Pons (tissue), 1 donor: ENCODE data around the gene GTPBP1.

Experiments used
- DNase-seq: peaks from one replicate; pipeline ENCODE4 v3.0.0-alpha.2; 2016; ENCODE audit warnings: low spot score

The GTPBP1 gene

DNA sequence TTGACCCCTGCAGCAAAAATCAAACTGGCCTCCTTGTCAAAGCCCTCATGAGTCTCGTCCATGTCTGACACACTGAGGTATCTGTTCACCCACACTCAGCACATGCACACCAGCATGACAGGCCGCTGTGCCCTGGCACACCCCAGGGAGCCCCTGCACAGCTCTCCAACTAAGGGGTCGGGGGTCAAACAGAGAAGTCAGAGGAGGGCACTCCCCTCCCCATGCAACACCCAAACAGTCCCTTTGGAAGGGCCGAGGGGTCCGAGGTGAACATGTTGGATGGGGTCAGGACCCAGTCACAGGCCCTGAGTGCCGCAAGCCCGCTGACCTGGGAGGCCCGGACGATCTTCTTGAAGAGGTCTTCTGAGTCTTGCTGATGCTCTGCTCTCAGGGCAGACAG is 35.4 kb downstream of the GTPBP1 start:
- DNase-seq: no peak

DNA sequence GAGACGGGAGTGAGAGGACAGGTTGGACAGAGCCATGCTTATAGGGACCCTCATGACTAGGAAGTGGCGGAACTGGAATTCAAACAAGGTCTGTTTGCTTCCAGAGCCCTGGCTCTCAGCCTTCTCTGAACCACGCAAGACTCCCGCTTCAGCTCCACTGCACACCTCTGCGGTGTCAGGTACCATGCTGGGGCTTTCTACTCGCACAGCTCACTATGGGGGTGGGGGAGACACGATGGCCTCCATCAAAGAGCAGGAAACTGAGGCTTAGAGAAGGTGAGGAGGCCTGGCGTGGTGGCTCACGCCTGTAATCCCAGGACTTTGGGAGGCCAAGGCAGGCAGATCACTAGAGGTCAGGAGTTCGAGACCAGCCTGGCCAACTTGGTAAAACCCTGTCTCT is 35.8 kb downstream of the GTPBP1 start:
- no peak for DNase-seq

DNA sequence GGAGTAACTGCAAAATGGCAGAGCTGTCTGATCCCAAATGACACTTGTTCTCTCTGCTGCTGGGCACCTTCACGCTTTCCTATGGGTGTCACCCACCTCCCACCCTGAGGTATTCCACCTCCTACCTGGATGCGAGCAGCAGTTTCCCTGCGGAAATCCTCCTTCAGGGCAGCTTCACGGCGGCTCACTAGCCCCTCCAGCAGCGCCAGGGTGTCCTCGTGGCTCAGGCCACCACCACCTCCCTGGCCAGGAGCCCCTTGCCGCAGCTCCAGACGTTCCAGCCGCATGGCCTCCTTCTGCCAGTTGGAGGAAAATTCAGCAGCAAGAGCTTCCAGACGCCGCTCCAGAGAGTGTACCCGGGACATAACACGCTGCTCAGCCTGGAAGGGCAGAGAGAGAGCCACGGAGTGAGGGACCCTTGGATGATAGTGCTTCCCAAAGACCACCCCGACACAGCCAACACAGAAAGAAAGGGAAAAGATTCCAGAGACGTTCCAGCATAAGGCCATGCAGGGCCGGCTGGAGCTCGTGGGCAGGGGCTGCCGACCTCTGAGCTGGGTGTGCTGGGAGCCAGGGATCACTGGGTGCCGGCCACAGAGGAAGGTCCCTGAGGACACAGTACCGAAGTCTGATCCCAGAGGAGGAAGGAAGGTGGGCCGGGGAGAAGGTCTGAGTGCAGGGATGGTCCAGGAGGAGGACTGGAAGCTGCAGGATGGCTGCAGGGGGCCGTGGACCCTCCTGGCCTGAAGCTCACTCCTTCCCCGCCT is 36.6 kb downstream of the GTPBP1 start:
- no peak for DNase-seq

DNA sequence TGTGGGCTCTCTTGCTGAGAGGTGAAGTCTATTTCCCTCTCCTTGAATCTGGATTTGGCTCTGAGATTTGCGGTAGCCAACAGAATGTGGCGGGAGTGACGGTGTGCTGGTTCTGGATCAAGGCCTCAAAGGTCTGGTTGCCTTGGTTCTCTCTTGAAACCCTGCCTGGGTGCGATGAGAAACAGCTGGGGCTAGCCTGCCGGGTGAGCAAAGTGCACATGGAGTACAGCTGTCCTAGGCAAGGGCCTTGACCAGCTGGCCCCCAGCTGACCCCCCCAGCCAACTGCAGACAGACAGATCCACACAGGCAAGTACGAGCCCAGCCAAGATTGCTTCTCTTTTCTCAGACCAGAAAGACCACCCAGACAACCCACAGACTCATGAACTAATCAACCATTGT is 39.2 kb downstream of the GTPBP1 start:
- no peak for DNase-seq

DNA sequence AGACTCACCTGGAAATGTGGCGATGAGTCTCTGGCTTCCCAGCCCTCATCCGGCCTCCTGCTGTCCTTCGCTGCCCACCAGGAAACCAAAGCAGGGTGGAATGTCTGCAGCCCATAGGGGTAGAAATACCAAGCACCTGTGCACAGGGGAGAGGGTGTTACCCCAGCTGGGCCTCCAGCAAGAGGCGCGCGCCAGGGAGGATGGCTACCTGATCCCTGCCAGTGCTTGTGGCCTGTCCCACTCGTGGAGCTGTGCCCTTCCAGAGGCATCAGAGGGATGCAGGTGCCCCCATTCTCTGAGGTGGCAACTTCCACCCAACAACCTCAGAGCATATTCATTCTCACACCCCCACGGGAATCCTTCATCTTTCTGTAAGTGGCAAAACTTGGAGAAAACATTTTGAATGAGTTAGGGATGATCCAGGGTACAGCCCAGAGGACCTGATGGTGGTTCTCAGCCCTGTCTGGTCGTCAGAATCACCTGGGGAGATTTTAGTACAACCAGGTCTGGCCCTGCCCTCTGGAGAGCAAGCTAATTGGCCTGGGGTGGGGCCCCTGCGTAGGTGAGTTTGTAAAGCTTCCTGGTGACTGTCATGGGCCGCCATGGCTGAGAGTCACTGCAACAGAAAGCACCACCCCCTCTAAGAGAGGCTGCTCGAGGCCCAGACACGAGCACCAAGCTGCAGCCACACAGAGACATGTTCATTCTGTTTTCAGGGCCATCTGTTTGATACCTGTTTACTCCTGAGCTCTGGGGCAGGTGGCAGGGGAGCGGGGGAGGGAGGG is 40.1 kb downstream of the GTPBP1 start:
- DNase-seq: no peak

DNA sequence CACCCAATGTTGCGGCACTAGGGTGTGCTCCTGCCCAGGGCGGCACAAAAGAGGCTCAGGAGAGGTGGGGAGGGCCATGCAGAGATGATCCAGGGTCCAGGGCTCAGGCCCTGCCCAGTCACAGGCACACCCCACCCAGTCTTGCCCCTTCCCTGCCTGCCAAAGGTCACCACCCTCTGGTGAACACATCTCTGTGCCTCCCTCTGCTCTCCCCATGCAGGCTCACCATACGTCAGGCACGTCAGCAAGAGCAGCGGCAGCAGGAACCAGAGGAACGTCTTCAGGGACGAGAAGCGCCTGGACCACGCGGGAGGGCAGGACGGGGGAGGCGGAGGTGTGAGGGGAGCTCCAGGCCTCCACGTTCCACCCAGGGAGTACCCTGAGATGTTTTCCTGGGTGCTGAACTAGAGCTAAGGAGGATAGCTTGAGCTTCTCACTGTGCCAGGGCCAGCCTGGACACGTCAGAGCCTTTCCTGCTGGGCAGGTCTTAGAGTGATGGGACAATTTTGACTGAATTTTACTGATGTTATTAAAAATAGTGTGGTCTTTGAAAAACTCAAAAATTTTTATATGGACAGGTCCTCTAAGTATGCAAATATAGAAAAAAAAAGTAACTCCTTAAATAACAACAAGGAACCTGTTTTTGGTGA is 42.9 kb downstream of the GTPBP1 start:
- DNase-seq: no peak

DNA sequence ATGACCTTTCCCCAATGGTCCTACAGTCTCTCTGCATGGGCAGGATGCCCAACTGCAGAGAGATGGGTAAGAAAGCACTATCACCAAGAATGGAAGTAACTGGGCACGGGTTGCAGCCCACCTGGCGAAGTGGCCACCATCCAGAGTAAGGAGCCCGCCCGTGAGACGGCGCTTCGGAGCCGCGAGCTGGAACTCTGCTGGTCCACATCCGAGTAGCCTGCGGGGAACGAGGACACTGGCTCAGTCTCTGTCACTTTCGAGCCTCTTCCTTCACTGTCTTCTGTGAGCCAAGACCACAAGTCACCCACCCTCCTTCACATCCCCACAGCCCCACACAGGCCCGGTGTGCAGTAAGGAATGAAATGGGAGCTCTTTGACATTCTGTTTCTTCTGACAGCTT is 44.4 kb downstream of the GTPBP1 start:
- no peak for DNase-seq

DNA sequence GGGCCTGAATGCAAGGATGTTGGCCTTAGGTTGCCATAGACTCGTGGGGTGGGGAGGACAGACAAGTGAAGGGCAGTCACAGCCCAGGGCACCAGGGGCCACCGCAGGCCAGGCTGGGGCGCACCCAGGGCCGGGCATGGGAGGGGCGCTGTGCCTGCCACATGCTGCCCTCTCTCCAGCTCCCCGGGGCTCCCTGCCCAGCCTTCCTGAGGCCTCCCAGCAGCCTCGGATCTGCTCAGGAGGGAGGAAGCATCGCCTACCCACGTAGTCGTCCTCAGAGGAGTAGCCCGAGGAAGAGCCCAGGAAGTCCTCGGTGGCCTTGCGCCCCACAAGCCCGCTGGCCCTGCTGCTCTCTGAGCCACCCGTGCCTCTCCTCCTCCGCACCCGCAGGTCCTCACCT is 44.9 kb downstream of the GTPBP1 start:
- no peak for DNase-seq

DNA sequence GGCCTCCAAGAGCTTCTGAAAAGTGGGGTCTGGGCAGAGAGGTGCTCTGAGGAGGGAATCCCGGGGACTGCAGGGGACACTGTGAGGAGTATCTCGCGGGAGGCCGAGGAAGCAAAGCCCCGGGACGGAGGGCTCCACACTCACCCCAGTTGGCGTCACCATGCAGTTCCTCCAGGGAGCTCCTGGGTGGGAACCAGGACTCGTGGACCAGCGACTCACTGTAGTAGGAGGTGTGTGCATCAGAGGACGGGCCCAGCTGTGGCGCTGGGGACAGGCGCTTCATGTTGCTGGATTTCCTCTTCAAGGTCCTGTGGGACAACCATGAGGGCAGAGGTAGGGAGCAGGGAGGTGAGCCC is 45.3 kb downstream of the GTPBP1 start:
- DNase-seq: no peak

DNA sequence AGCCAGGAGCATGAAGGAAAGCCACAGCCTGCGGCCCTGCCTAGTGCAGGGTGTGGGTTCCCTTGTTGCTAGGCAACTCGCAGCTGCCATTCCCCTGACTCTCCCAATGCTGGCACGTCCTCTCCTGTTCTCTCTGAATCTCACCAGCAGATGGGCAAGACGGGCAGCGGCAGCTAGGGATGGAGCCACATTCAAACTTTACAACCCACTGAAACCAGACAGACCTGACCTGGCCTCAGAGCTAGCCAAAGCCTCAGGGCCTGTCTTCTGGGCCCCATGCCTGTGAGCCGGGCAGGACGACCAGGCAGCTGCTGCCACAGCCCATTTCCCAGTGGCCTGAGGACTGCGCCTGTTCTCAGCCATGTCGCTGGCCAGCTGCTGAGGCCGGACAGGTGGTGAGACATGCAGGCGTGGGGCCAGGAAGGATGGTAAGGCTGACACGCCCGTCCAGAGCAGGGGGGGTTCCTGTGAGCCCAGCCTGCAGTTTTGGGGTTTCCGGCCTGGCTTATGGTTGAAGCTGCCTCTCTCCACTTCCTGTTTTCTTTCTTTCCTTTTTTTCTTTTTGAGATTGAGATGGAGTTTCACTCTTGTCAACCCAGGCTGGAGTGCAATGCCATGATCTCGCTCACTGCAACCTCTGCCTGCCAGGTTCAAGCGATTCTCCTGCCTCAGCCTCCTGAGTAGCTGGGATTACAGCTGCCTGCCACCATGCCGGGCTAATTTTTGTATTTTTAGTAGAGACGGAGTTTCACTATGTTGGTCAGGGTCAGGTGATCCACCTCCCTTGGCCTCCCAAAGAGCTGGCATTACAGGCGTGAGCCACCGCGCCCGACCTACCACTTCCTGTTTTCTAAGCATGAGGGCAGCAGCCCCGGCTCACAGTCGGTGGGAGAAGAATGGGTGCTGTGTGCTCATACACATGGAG is 45.9 kb downstream of the GTPBP1 start:
- peak; percentile 34 for DNase-seq

DNA sequence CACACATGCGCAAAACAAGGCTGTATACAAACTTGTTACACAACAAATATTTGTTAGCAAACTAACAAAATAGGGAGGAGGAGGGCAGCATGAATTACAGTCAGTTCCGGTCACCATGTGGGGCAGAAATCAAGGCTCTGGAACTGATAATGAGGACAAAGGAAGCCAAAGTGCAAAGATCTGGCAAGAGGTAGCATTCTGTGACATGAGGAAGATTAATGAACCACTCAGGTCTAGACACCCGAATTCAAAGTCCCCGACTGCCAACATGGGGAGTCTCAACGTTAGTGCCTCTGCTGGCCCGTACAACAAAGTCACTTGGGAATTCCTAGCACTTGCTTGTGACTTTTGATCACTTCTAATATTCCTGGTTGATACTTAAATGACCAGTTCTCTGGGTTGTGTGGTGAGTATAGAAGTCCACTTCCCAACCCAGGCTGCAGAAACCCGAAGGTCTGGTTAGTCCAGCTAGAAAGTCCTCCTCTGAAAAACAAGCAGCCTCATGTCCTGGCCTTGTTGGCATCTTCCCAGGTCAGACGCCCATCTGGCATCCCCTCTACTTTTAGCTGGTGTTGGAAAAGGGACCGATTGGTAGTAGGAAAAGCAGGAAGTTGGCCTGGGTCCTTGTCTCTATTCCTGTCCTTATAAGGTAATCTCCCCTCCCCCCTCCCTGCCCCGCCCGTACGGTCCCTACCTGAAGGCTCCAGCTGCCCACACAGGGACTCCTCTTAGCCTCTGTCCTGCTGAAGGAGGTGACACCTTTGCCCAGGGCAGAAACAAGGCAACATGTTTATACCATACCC is 48.4 kb downstream of the GTPBP1 start:
- DNase-seq: peak; percentile 78

DNA sequence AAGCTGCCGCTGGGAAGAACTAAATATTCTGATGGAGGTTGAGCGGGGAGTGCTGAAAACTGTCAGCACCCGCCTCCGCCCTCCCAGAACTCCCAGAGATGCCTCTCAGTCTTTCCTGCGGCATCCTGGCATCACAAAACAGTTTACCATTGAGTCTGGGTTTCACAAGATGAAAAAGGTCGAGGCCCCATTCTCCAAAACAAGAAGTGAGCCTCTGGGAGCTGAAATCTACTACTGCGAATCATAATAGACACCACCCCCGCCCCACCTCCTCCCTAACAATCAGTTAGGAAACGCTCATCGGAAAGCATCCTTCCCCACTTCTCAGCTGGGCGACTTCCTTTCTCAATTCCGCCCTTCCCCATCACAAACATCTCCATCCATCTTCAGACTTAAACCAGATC is 49.0 kb downstream of the GTPBP1 start:
- peak; percentile 71 for DNase-seq

DNA sequence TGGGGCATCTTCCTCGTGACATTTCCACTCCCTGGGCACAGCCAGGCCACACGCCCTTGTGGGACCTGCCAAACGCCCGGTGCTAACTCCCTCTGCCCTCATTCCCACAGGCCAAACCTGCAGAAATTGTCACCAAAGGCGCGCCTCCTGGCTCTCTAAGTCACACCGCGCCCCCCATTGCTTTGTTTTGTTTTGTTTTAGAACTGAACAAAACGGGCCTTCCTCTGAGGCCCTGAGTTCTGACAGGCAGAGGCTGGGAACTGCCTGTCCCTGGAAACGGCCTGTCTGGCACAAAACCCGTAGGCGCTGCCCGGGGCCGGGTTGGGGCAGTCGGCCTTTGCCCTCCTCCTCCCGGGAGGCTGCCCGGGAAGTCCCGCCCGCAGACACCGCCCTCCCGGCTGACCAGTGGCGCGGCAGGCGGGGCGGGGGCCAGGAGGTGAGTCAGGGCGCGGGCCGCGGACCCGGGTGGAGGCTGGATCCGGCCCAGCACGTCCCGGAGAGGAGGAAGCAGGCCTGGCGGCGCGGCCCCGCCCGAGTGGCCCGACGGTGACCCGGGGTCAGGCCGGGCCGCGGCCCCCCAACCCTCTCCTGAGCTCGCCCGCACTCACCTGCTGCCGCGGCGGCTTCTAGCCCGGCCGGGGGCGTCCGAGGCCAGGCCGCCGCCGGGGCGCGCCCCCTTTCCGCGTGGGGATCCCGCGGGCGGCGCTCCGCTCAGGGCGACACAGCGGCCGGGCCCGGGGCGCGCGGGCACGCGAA is 49.6 kb downstream of the GTPBP1 start:
- peak; percentile 76 for DNase-seq

DNA sequence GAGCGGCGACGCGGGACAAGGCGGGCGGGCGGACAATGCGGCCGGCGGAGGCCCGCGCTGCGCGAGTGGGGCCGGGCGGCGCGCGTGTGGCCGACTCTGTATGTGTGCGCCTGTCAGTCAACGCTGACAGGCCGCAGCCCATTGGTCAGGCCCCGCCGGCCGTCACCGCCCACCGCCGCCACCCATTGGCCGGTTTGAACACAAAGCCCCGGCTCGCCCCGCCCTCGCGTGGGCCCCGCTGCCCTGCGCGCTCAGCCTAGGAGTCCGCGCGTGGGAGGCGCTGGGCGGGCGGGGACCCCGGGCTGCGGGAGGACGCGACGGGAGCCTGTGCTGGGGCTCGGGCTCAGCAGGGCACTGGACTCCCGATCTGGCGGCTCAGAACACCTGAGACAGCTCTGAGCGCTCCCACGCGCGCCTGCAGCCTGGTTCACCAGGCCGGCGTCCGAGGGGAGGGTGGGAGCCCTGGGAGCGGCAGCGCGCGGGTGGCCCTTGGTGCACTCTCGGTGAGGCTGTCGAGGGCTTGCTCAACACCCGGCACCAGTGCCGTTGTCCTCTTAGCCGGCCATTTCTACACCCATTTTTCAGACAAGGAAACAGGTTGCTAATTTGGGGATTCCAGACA is 50.3 kb downstream of the GTPBP1 start, which contains the start of gene SUN2:
Gene SUN2, minus strand, starts transcription at position 88 of the 622 bp plus-strand sequence. CDS start 3,370 bp downstream, outside the sequence.
- peak; percentile 95 for DNase-seq

DNA sequence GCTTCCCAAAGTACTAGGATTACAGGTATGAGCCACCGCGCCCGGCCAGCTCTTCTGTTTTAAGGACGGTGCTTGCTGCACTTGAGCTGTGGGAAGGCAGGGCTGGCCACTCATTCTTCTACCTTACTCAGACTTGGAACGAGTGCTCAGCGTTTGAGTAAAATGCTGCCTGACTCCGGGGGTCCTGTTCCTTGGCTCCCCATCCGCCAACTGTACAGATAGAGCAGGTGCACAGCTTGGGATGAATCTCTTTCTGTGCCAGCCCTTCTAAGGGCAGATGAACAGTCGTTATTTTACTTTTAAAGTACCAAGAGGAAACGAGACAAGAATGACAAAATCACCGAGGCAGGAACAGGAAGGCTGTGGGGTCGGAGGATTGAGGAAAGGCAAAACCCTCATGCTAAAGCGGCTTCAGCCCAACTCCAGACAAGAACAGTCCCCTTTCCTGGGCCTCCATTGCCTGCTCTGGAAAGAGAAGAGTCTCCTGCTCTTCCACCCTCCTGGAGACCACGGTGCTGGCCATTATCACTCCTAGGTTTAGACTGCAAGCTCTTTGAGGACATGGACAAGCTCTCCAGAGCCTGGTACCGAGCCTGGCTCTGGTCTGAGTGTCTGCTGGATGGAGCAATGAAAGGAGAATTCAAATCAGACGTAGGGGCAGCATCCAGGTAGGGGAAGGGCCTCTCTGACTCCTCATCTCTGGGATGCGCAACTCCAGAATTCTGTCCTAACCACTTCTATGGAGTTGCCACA is 51.1 kb downstream of the GTPBP1 start:
- DNase-seq: peak; percentile 42

DNA sequence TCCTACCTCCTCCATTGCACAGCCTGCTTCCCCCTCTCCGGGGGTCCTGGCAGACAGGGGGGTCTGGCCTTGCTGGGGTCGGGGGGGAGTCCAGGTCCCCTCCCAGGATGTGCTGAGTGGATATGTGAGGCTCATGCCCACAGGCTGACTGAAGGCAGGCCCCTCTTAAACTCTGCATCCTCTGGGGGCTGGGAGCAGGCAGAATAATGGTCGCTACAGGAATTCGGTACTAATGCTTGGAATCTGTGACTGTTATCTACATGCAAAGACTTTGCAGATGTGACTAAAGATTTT is 51.7 kb downstream of the GTPBP1 start:
- DNase-seq: no peak

DNA sequence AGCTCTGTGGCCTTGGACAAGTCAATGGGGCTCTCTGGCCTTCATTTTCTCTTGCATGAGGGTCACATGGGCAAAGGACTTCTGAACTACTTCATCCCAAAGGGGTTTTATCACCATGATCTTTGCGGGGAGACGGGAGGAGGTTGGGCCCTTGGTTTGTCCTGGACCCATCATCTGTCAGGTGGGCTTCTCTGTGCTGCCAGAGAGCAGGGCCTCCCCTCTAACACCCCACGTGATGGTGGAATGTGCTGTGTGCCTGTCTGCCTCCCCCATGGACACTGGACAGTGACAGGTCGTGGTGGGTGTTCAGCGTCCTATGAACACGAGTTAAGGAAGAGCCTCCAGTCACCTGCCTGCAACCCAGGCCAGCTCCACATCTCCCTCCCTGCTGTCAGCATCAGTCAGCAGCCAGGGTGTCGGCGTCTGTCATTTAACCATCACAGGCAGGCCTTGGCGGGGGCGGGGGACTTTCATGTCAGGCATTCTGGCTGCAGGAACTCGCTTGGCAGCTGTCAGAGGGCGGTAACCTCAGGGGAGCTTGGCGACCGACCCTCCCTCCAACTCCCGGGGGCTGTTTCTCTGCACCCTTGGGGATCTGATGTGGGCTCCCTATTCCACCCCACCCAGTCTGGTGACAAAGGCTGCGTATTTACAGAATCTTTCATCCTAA is 52.7 kb downstream of the GTPBP1 start:
- peak; percentile 11 for DNase-seq

DNA sequence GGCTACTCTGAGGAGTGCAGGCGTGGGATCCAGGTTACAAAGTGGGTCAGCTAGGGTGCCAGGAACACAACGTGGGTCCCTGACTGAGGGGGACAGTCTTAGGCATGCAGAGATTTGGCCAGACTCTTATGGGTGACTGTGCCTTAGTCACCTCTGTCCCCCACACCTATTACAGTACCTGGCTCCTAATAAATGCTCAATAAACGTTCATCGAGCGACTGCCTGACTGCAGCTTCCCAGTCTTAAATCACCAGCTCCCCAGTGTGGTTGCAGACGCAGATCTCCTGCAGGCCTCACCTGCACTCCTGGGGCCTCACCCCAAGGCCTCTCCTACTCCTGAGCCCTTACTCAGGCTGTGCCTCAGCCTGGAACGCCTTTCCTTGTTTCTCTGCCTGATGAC is 53.3 kb downstream of the GTPBP1 start:
- no peak for DNase-seq
